Activated gamma-delta T cell treated with Interleukin-2 at 50 U/mL for 16 hours (primary cell): ENCODE measurements around the gene STAMBPL1.

Source experiments
- DNase-seq: peaks from one replicate; pipeline ENCODE4 v3.0.0-alpha.2; 2020

STAMBPL1 gene

DNA sequence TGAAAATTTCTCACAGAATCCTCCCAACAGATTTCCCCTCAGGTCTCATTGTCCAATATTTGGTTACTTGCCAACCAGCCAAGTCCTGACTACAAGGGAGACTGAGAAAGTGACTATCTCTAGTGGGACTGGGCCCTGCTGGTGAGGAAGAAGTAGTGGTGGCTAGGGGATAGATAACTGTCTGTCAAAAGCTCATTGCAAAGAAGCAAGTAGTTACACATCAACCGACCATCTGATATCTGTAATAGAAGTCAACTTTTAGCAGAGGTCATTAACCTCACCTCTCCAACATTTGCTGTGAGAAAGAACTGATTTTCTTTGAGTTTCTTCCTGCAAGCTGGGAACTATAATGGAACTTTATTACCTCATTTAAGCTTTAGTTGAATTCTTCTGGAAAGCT is 15.2 kb downstream of the STAMBPL1 start:
- DNase-seq: no peak

DNA sequence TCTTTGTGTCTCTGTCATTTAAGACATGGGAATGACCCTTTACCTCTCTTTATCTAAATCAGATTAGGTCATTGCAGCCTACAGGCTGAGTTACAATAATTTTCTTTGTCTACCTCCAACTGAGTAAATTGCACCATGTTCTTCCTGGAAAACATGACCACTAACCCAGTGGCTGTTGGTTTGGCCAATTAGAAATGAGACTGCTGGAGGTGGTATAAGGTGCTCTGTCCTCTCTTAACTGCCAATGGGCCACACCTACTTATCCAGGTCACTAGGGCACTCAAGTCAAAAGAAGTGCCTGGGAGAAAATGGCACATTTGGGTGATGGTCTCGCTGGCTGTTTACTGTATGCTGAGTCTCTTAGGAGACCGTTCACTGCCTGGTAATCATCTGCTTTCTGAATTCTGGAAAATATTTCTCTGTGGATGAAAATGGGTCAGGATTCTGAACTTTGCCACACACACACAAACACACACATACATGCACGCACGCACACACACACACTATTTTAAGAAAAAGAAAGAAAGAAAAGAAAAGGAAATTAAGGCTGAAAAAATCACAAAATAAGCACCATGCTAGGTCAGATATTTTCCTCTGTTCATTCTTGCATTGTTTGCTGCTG is 16.4 kb downstream of the STAMBPL1 start:
- no peak for DNase-seq

DNA sequence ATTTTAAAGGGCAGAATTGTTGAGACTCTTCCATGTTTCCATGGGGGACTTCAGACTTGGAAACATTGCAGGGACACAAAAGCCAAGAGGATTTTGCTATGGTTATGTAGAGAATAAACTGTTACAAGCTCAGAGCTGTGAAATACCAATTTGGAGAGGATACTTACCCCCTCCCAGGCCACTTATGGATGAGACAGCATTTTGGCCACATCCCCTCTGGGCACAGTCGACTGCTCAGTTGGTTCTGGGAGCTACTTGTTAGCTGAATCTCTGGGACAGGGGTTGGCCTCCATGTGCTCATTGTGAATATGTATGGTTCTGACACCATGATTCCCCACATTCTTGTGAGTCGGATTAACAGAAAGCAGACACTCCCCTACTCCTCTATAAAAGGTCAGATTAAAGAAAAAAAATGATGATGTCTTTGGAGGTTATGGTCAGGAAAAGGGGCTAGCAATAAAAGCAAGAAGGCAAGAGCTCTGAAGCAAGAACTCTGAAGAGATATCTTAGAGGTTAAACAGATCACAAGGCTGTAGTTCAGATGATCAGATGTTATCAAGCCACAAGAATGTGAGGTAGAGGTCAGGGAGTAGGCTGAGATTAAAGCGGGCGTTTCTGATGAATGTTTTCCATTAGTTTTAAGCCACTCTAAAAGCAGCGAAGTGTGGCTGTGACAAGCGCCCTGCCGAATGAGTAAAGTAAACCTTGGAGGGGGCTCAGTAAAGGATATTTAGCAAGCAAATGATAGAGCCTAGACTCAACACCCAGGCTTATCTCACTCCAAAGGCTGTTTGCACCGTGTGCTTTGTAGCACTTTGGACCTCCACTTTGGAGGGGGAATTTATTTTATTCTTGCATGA is 17.2 kb downstream of the STAMBPL1 start:
- DNase-seq: no peak

DNA sequence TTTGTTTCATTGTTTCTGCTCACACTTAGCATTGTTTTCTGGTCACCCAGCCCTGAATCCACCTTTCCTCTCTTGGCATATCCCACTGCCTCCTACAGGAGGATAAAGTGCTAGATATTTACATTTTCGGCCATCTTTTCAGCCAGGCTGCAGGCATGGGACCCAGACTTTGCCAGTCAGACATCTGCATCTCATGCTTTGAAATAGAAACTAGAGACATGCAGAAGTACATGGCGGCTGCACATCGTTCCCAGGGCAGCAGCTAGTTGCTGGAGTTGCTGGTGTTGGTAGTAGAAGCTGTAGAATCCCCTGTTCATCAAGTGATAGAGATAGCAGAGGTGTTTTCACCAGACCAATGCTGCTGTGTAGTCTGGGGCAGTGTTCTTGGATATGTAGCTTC is 18.7 kb downstream of the STAMBPL1 start:
- DNase-seq: no peak

DNA sequence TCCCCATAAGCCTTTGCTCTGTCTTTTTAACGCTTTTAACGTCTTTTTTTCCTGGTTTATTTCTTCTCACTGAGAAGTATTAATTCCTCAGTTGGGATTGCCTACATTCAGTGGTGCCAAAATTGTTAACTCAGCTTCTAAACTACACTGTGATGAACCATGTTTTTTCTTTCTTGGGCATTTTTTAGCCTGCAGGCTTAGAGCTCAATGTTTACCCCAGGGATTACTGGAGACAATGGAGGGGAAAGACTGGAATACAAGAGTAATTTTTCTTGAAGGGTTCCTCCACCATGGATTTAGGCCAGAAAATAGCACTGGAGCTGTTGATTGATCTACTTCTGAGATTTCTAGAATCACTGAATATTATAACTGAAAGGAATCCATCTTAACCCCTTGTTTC is 19.8 kb downstream of the STAMBPL1 start:
- no peak for DNase-seq

DNA sequence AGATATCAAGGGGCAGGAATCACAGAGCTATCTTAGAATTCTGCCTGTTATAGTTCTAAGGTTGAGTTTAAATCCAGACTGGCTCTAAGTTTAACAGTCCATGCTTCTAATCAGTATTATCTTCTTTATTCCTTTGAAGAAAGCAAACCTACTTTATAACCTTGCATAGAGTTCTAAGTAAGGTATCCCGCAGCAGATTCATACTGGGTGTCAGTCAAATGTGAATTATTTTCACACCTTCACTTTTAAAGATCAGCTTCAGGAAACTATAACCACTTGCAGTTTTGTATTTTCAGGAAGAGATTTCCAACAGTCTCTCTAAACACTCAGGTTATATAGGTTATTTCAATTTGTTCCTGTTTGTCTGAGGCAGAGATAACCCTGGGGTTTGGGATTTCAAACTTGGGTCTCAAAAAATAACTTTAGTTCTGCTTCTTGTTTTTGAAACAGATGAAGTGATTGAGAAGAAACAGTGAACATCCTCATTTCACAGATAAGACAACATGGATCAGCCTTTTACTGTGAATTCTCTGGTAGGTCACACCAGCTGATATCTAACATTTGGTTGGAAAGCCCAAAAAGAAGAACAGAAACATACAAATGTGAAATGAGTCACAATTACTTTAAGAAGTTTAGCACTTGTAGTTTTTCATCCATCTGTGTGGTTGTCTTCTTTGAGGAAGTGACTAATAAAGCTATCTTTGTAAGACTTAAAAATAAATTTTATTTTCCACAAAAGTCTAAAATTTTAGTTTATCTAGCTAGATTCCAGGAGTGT is 21.4 kb downstream of the STAMBPL1 start:
- no peak for DNase-seq

DNA sequence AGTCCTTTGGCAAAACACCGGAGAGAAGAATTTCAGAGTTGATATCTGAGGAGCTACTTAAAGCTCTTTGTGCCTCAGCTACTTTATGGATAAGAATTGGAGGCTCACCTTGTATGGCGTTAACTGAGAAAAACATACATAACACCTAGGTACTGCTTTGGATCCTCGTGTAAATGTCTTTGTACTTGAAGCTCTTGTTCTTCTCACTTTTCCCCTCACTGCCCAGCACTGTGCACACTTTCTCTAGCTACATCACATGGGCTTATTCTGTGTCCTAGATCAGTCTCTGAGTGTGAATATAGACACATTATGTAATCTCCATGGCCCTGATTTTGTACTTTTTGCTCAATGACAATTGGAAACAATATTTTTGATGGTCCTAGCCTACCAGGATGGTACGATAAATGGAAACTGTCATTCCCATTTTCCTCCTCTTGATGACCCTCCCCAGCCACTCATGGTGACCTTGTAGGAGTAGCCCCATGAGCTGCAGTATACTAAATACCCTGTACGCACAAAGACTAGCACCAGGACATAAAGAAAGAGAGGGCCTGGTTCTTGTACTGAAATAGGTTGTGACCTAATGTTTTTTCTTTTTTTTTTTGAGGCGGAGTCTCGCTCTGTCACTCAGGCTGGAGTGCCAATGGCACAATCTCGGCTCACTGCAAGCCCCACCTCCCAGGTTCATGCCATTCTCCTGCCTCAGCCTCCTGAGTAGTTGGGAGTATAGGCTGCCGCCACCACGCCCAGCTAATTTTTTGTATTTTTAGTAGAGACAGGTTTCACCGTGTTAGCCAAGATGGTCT is 22.1 kb downstream of the STAMBPL1 start:
- DNase-seq: no peak

DNA sequence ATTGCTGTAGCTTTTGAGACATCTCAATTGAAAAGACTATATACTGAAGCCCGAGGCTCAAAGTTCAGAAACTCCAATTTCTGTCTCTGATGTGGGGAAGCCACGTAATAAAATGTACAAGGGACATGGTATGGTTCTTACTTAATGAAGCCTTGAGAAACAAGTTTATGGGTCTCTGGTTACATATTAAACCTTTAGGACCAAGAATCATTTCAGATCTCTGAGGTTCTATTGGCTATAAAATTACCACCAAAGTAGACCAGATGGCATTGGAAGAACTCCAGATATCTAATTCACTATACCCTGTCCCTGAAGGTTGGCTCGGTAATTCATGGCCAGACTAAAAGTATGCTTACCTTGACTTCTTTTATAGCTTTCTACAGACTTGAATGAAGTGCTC is 23.7 kb downstream of the STAMBPL1 start:
- no peak for DNase-seq

DNA sequence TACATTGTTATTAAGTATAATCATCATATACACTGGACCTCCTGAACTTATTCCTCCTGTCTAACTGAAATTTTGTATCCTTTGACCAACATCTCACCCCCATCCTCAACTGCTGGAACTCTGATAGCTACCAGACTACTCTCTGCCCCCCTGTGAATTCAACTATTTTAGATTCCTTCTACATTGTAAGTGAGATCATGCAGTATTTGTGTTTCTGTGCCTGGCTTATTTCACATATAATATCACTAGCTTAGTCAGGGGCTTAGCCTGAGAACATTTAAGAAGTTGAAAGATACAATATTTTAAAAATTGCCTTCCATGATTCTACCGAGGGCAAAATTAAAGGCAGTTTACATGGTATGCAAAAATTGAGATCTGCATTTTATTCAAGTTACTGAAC is 26.9 kb downstream of the STAMBPL1 start:
- no peak for DNase-seq

DNA sequence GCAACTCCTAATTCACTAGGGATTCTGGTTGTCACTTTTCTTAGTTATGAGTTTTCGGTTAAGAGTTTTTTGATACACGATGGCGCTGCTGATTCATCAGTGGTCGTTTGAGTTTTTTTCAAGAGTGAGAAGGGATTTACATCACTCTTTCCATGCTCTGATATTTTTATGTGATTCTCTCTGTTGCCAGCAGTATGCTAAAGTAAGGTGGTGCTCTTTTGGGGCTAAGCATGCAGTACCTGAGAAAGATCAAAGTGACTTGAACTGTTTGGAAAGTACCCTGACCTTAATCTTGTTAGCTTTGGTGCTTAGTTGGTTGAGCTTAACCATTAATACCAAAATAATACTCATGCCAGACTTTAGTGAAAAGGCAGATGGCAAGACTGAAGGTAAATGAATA is 28.1 kb downstream of the STAMBPL1 start:
- no peak for DNase-seq

DNA sequence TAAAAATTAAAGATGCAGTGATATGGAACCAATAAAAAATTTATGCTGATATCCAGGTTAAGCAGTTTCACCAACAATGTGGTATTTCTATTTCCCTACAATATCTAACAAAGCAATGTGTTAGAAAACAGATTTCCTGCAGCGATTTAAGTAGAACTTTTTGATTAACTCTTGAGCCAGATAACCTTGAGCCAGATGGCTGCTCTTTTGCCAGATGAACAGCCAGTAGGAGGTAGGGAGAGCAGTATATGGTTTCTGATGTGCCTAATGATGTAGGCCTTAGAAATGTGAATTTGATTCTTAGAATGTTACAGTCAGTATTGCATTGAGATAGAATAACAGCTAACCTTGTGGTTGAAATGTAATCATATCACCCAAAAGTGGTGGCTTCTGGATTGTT is 31.1 kb downstream of the STAMBPL1 start:
- DNase-seq: no peak

DNA sequence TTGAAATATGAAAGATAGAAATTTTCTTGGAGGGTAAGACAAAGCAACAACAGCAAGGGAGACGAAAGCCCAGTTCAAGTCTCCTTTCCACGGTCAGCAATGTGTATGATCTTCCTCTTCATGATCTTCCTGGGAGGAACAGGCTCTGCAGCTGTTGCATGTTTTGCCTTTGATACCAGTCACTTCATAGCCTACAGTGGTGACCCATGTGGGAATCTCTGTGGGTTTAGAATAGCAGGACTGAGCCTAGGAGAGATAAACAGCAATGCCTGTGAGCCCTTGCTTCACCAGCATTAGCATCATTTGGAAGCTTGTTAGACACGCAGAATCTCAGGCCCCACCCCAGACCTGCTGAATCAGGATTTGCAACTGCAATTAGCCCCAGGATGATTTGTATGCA is 31.8 kb downstream of the STAMBPL1 start:
- no peak for DNase-seq

DNA sequence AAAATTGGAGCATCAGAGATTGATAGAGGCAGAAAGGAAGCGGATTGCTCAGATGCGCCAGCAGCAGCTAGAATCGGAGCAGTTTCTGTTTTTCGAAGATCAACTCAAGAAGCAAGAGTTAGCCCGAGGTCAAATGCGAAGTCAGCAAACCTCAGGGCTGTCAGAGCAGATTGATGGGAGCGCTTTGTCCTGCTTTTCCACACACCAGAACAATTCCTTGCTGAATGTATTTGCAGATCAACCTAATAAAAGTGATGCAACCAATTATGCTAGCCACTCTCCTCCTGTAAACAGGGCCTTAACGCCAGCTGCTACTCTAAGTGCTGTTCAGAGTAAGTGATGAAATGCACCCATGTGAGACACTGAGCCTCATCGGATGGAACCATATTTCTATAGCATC is 33.1 kb downstream of the STAMBPL1 start:
- no peak for DNase-seq

DNA sequence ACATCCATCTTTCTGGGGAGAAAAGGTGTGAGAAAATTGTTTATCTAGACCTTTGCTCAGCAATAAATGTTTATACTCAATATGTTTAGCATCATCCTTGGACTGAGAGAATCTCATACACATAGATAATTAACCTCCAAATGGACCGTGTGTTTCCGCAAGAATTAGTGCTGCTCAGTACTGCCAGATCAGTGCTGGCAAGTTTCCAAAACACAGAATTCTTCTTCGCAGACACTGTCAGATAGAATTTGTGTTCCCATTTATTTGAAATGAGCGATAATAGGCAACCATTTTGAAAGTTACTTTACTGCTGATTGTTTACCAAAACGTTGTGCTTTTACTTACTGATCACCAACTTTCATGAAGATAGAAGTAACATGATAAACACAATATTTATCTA is 33.7 kb downstream of the STAMBPL1 start:
- DNase-seq: no peak

DNA sequence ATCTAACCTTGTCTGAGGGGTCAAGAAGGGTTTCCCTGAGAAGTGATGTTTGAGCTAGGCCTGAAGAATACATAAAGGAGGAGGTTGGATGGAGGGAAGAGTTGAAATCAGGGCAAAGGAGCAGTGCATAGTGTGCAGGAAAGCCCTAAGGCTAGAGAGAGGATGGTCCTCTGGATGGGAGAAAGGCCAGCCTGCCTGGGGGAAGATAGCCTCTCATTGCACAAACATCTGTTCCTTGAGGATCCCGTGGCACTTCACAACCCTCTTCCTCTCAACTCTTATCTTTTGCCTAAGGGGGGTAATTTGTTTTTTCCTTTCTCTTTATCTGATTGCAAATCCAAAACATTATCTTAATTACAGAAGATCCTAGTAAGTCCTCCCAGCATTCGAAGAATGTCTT is 35.7 kb downstream of the STAMBPL1 start:
- DNase-seq: no peak

DNA sequence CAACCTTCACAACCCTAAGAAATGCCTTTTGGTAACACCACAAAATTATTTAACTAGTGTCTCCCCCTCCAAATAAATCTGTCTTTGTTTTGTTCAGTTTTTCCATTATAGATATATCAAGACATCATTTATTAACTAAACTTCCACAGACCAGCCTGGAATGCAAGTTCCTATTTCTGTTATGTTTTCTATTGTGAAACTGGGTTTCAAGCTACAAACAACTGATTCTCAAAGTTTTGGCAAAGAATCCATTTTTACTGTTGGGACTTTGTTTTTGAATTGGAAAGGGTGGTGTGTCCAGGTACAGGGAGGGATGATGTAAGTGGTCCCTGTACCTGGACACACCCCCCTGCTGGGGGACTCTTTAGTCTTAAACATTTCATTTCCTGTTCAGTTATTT is 36.2 kb downstream of the STAMBPL1 start:
- DNase-seq: no peak

DNA sequence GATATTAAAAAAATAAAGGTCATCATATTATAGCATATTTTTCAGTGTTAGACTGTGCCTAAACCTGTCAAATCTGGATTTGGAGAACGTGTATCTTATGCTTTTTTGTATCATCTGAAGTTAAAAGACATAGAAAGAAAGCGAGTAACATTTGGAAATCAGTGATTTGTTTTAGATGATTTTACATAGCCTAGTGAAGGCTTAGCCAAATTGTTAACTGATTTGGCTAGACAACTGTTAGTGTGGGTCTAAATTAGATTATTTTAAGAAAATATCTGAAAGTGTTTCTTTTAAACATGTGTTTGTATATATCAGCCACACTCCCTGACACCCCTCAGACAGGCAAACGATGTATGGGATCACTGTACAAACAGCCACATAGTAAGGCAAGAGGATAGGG is 36.9 kb downstream of the STAMBPL1 start:
- no peak for DNase-seq

DNA sequence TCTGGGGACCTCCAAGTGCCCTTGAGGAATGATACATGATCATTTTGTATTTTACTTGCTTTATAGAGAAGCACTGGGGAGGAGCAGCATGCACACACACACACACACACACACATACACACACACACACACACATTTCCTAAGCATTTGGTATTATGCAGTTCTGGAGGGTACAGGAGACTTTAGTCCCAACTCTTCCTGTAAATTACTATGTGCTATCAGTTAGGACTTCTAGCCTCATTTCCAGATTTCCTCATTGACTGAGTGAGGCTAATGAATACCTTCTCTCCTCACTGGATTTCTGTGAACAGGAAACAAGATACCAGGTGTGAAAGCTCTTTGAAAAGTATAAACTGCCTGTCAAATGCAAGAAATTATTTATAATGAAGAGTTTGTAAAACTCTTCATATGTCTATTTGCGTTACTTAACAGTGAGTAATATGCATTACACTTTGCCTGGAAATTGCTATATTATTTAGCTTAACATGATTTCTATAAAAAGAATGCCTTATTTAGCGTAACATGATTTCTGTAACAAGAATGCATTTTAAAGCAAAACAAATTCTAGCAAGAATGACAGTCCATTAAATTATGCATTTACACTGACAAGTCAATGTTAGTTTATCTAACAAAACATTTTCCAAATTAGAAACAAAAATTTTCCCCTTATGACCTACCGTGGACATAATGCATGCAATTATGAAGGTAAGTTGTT is 38.3 kb downstream of the STAMBPL1 start:
- DNase-seq: no peak

DNA sequence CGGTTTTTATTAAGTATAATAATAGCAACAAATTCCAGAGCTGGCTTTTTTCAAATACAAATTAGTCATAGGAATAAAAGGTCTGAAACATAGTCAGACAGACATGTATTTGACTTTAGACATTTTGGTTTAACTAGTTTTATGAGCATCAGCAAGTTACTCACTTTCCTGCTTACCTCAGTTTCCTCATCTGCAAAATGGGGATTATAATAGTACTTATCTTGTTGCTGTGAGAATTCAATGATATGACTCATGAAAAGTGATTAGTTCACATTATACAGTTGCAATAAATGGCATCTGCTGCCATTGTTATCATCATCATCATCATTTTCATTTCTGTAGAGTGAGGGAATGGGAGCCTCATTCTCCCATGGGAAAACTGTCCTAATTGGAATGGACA is 39.0 kb downstream of the STAMBPL1 start:
- no peak for DNase-seq

DNA sequence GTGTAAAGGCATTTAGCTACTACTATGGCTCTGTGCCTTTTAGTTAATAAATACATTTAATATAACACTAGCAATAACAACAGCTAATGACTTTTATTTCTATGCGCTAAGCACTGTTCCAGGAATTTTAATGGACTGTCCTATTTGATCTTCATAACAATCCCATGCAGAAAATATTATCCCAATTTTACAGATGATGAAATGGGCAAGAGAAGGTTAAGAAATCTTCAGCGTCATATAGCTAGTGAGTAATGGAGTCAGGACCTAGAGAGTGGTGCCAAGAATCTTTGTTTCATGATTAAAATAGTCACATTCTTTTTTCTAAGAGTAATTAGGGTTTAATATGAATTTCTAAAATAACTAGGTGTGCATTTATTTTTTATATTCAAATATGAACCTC is 40.2 kb downstream of the STAMBPL1 start:
- DNase-seq: no peak

DNA sequence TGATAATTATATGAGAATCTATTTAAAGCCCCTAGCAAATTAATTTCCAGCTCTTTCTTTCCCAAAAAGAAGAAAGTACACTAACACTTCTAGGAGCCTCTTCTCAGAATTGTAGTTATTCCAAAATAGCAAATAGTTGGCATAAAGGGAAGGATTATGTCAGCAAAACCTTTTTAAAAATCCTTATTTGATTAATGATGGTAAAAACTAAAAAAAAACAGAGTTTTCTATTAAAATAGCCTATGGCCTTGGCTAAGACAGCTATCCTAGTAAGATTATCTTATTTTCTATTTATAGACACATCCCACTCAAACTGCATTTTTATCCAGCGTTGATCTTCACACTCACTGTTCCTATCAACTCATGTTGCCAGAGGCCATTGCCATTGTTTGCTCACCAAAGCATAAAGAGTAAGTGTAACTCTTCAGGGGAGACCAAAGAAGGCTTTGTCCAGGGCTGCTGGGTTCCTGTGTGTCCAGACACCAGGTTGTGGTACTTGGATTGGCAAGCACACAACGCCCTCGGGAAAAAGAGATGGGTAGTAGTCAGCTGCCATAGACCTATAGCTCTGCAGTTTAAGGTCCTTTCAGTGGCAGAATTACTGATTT is 41.0 kb downstream of the STAMBPL1 start:
- DNase-seq: no peak

DNA sequence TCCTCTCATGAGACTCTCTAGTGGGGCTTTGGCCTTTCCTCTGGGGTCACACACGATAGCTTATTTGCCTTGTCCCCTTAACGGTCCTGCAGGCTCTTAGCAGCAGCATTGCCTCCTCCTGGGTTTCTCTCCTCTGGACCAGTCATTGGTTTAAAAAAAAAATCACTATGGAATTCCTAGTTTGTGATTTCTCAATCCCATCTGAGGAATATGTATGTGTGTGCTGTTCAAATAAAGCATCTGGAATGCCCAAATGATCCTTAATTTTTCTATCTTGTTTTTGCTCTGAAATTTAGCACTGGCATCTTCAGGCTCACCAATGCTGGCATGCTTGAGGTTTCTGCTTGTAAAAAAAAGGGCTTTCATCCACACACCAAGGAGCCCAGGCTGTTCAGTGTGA is 42.0 kb downstream of the STAMBPL1 start:
- DNase-seq: no peak
